ENCODE data around the gene GBF1.

GBF1 gene

GRCh38 chr10:102400076-102400475, 154.7 kb downstream of the GBF1 start:
- Histone ChIP-seq H3K36me3 (ENCODE audit: insufficient read depth, low read length) (no peaks in the 10 kb centered on the region), H3K27ac (ENCODE audit: low read length) (peak overlapping the region; percentile 66; the same call in 1 of the 2 replicates), H3K27me3 (ENCODE audit: insufficient read depth, low read length, poor library complexity) (no peaks in the 10 kb centered on the region), H3K9me3 (ENCODE audit: insufficient read depth, low read length, severe bottlenecking) (no peaks in the 10 kb centered on the region), H2AFZ (ENCODE audit: low read depth, low read length) (peak overlapping the region; percentile 79), H3K4me2 (ENCODE audit: insufficient read depth, low read length) (peak overlapping the region; percentile 78), H3K4me1 (ENCODE audit: insufficient read depth, low read length) (peaks cover 36% of the 10 kb centered on the region), H4K20me1 (ENCODE audit: insufficient read depth, low read length) (0 out of 2 replicates have a peak, but pooled peaks cover 3% of the 10 kb centered on the region), H3K79me2 (ENCODE audit: insufficient read depth, low read length) (0 out of 2 replicates have a peak, but pooled peaks cover 2% of the 10 kb centered on the region), H3K9ac (ENCODE audit: low read depth, low read length) (peak overlapping the region; percentile 74), H3K4me3 (ENCODE audit: low read depth in 1 of 2, low read length in 2 of 2) (peak overlapping the region in 1 of 2 experiments; percentile 74; a peak in 2 of 4 replicates)
- TF ChIP-seq EZH2 (IDR thresholded peaks at IDR 0.05; ENCODE audit: borderline replicate concordance, low read depth, low read length, severe bottlenecking) = no peak
- TF ChIP-seq, protein P1, sequence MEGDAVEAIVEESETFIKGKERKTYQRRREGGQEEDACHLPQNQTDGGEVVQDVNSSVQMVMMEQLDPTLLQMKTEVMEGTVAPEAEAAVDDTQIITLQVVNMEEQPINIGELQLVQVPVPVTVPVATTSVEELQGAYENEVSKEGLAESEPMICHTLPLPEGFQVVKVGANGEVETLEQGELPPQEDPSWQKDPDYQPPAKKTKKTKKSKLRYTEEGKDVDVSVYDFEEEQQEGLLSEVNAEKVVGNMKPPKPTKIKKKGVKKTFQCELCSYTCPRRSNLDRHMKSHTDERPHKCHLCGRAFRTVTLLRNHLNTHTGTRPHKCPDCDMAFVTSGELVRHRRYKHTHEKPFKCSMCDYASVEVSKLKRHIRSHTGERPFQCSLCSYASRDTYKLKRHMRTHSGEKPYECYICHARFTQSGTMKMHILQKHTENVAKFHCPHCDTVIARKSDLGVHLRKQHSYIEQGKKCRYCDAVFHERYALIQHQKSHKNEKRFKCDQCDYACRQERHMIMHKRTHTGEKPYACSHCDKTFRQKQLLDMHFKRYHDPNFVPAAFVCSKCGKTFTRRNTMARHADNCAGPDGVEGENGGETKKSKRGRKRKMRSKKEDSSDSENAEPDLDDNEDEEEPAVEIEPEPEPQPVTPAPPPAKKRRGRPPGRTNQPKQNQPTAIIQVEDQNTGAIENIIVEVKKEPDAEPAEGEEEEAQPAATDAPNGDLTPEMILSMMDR (IDR thresholded peaks at IDR 0.05; ENCODE audit: borderline replicate concordance, extremely low read depth, low read length, poor library complexity, severe bottlenecking) = no peak
- ATAC-seq (ENCODE audit: insufficient read depth, low read depth) = no peak
- no peak for DNase-seq

GRCh38 chr10:102400598-102401341, 155.4 kb downstream of the GBF1 start:
- no peak overlapping the region for H3K9ac ChIP-seq (ENCODE audit: low read depth, low read length)
- ATAC-seq (ENCODE audit: insufficient read depth, low read depth) = no peak
- H3K9me3 ChIP-seq (ENCODE audit: insufficient read depth, low read length, severe bottlenecking) = no peaks in the 10 kb centered on the region
- H2AFZ ChIP-seq (ENCODE audit: low read depth, low read length) = no peak overlapping the region
- no peak overlapping the region for H3K4me3 ChIP-seq (ENCODE audit: low read depth in 1 of 2, low read length in 2 of 2)
- H3K79me2 ChIP-seq (ENCODE audit: insufficient read depth, low read length) = 0 out of 2 replicates have a peak, but pooled peaks cover 2% of the 10 kb centered on the region
- H3K27ac ChIP-seq (ENCODE audit: low read length) = no peak overlapping the region
- H3K4me2 ChIP-seq (ENCODE audit: insufficient read depth, low read length) = no peak overlapping the region
- TF ChIP-seq, protein P1 (IDR thresholded peaks at IDR 0.05; ENCODE audit: borderline replicate concordance, extremely low read depth, low read length, poor library complexity, severe bottlenecking) = no peak
- no peak for TF ChIP-seq EZH2 (IDR thresholded peaks at IDR 0.05; ENCODE audit: borderline replicate concordance, low read depth, low read length, severe bottlenecking)
- H3K4me1 ChIP-seq (ENCODE audit: insufficient read depth, low read length) = peaks cover 31% of the 10 kb centered on the region
- no peak for DNase-seq
- no peaks in the 10 kb centered on the region for H3K27me3 ChIP-seq (ENCODE audit: insufficient read depth, low read length, poor library complexity)
- no peaks in the 10 kb centered on the region for H3K36me3 ChIP-seq (ENCODE audit: insufficient read depth, low read length)
- H4K20me1 ChIP-seq (ENCODE audit: insufficient read depth, low read length) = 0 out of 2 replicates have a peak, but pooled peaks cover 3% of the 10 kb centered on the region

DNA sequence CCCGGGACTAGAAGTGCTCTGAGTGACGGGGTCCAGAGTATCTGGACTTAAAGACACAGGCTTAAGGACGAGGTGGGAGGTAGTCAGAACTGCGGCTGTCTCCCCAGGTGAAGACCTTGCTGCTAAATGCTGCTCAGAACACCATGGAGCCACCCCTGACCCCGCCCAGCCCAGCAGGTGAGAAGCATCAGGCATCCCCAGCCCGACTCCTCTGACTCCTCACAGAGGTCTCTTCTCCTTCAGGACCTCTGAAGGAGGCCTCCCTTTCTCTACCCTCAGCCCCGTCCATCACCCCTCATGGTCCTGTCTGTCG, 156.0 kb downstream of the GBF1 start:
- Histone ChIP-seq H3K9ac (ENCODE audit: low read depth, low read length) (no peak overlapping the region), H3K36me3 (ENCODE audit: insufficient read depth, low read length) (no peaks in the 10 kb centered on the region), H3K9me3 (ENCODE audit: insufficient read depth, low read length, severe bottlenecking) (no peaks in the 10 kb centered on the region), H3K4me3 (ENCODE audit: low read depth in 1 of 2, low read length in 2 of 2) (no peak overlapping the region), H3K27me3 (ENCODE audit: insufficient read depth, low read length, poor library complexity) (no peaks in the 10 kb centered on the region), H4K20me1 (ENCODE audit: insufficient read depth, low read length) (0 out of 2 replicates have a peak, but pooled peaks cover 2% of the 10 kb centered on the region), H3K4me2 (ENCODE audit: insufficient read depth, low read length) (no peak overlapping the region), H3K4me1 (ENCODE audit: insufficient read depth, low read length) (peaks cover 26% of the 10 kb centered on the region), H3K27ac (ENCODE audit: low read length) (no peak overlapping the region), H3K79me2 (ENCODE audit: insufficient read depth, low read length) (no peaks in the 10 kb centered on the region), H2AFZ (ENCODE audit: low read depth, low read length) (no peak overlapping the region)
- ATAC-seq (ENCODE audit: insufficient read depth, low read depth) (no peak), DNase-seq (no peak)
- TF ChIP-seq, protein P1 (IDR thresholded peaks at IDR 0.05; ENCODE audit: borderline replicate concordance, extremely low read depth, low read length, poor library complexity, severe bottlenecking) = no peak
- no peak for TF ChIP-seq EZH2 (IDR thresholded peaks at IDR 0.05; ENCODE audit: borderline replicate concordance, low read depth, low read length, severe bottlenecking)
